Activated naive CD4-positive, alpha-beta T cell (primary cell): ENCODE measurements around the gene ANKRD13D.
A peak's percentile ranks its signal among the peaks of the same experiment; 100 is the strongest.

Experiments
- DNase-seq, 4 experiments: peaks; one replicate each; lab custom pipeline; 2025; lab: John Stamatoyannopoulos, UW

Gene ANKRD13D

DNA sequence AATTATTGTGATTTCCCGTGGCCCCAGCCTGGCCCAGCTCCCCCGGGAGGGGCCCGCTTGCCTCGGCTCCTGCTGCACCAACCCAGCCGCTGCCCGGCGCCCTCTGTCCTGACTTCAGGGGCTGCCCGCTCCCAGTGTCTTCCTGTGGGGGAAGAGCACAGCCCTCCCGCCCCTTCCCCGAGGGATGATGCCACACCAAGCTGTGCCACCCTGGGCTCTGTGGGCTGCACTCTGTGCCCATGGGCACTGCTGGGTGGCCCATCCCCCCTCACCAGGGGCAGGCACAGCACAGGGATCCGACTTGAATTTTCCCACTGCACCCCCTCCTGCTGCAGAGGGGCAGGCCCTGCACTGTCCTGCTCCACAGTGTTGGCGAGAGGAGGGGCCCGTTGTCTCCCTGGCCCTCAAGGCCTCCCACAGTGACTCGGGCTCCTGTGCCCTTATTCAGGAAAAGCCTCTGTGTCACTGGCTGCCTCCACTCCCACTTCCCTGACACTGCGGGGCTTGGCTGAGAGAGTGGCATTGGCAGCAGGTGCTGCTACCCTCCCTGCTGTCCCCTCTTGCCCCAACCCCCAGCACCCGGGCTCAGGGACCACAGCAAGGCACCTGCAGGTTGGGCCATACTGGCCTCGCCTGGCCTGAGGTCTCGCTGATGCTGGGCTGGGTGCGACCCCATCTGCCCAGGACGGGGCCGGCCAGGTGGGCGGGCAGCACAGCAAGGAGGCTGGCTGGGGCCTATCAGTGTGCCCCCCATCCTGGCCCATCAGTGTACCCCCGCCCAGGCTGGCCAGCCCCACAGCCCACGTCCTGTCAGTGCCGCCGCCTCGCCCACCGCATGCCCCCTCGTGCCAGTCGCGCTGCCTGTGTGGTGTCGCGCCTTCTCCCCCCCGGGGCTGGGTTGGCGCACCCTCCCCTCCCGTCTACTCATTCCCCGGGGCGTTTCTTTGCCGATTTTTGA, 3.3 kb upstream of the ANKRD13D start:
- no peak for DNase-seq

- no peak for DNase-seq
Observed at GRCh38 chr11:67286621-67287333, 2.3 kb upstream of the ANKRD13D start.

GRCh38 chr11:67287355-67288197, 1.5 kb upstream of the ANKRD13D start:
- DNase-seq, result no peak

DNA sequence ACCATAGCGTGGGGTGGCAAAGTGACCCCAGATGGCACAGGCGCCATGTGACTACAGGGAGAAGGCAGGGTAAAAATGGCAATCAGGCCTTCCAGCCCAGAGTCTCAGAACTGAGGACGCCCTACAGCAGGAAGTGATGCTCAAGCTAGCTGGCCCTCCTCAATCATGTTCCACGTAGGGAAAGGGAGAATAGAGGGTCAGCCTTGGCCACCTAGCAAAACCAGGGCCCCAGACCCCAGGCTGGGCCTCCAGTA, 978 bp upstream of the ANKRD13D start:
- DNase-seq, result no peak

GRCh38 chr11:67288452-67289225, 464 bp upstream of the ANKRD13D start:
- DNase-seq, result peak; percentile 60 to 89 (median 72)

DNA sequence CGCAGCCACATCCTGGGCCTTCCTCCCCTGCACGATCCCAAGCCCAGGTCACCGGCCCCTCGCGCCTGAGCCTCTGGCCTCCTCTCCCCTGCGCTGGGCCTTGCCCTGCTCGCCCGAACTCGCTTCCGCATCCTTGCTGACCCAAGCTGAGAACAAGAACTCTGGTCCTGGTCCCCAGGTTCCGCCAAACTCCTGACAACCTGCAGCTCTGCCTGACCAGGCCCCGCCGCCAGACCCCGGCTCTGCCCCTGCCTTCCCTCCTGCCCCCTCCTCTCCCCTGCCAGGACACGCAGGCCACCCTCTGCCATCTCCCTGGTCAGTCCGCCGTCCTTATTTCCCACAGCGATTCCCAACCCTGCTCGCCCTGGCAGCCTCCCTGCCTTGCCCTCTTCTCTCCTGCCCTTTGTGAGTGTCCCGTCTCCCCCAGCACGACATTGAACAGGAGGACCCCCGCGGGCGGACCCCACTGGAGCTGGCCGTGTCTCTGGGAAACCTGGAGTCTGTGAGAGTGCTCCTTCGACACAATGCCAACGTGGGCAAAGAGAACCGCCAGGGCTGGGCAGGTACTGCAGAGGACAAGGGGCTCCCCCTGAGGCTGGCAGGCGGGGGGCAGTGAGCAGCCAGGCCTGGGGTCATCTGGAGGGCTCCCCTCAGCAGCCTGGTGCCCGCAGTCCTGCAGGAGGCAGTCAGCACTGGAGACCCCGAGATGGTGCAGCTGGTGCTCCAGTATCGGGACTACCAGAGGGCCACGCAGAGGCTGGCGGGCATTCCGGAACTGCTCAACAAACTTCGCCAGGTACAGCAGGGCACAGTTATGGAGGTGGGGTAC, 762 bp downstream of the ANKRD13D start:
- no peak for DNase-seq

DNA sequence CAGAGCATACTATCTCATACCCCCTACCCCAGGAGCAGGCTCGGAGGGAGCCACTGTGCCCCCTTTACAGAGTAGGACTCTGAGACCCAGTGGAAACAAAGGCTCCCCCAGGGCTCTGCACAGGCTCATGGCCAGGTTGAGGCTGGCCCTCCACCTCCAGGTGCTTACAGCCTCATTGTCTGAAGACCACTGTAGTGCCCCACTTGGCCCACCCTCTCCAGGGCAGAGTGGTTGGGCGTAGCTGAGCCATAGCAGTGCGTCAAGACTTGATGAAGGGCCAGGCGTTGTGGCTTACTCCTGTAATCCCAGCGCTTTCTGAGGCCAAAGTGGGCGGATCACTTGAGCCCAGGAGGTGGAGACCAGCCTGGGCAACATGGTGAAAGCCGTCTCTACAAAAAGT, 1.7 kb downstream of the ANKRD13D start:
- DNase-seq, result no peak

DNA sequence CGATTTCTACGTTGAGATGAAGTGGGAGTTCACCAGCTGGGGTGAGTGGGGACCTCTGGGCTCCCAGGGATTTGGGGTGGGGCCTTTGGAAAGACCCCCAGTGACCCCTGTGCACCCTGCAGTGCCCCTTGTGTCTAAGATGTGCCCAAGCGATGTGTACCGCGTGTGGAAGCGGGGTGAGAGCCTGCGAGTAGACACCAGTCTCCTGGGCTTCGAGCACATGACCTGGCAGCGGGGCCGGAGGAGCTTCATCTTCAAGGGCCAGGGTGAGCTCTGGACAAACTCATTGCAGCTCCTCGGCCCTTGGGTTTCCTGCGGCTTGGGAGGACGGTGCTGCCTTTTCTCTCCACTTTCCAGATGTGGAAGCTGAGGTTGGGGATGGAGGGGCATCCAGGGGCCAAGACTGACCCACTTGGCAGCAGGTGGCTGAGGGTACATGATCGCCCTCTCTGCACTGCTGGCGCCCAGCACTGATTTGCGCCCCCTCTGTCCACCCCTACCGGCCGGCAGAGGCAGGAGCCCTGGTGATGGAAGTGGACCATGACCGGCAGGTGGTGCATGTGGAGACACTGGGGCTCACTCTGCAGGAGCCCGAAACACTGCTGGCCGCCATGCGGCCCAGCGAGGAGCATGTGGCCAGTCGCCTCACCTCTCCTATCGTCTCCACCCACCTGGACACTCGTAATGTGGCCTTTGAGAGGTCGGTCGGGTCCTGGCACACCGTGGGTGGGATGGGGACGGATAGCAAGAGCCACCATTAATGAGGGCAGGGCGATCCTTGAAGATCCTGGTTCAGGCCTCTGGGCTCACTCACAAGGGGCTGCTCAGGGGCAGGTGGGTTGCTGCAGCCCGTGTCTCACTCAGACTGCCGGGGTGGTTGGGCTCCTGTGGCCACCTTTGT, 2.6 kb downstream of the ANKRD13D start:
- DNase-seq, result no peak

GRCh38 chr11:67292671-67293070, 3.6 kb downstream of the ANKRD13D start:
- DNase-seq, result no peak

GRCh38 chr11:67293090-67293489, 4.0 kb downstream of the ANKRD13D start:
- DNase-seq, result no peak

DNA sequence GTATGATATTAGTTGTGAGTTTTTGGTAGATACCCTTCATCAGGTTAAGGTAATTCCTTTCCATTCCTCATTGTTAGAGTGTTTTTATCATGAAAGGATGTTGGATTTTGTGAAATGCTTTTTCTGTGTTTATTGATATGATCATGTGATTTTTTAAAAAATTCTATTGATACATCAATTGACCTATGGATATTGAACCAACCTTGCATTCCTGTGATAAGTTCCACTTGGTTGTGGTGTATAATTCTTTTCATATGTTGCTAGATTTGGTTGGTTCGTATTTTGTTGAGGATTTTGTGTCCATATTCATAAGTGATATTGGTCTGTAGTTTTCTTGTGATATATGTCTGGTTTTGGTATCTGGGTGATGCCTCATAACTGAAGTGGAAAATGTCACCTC, 6.7 kb downstream of the ANKRD13D start:
- DNase-seq, result no peak

DNA sequence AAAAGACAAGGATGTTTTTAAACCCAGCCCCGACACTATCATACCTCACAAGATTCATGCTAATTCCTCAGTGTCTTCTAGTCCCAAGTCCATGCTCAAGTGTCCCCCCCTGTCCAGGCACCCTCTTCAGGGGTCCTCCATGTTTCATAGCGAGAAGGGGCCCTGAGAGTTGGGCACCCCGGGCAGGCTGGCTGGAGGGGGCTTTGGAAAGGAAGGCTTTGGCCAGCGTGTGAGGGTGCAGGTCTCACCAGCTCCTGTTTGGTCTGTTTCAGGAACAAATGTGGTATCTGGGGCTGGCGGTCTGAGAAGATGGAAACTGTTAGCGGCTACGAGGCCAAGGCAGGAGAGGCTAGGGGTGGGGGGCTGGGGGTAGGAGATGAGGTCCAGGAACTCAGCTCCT, 9.7 kb downstream of the ANKRD13D start:
- no peak for DNase-seq

DNA sequence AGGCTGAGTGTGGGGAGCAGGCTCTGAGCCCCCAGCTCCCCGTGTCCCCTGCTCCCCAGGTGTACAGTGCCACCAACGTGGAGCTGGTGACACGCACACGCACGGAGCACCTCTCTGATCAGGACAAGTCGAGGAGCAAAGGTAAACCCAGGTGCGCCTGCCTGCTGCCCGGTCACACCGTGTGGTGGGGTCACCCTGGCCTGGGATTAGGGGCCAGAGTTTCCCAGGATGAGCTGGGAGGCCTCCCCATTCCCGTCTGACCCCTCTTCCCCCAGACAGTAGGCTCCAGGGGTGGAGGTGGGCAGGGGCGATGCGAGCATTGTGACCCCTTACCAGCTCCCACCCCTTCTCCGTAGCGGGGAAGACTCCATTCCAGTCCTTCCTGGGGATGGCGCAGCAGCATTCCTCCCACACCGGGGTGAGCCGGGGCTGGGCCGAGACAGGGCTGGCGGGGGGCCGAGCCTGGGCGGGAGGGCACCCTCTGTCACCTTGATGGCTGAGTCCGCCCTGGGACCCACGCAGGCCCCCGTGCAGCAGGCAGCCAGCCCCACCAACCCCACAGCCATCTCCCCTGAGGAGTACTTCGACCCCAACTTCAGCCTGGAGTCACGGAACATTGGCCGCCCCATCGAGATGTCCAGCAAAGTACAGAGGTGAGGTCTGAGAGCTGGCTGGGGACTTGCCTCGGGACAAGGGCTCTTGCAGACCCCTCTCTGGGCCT, 10.5 kb downstream of the ANKRD13D start:
- no peak for DNase-seq

DNA sequence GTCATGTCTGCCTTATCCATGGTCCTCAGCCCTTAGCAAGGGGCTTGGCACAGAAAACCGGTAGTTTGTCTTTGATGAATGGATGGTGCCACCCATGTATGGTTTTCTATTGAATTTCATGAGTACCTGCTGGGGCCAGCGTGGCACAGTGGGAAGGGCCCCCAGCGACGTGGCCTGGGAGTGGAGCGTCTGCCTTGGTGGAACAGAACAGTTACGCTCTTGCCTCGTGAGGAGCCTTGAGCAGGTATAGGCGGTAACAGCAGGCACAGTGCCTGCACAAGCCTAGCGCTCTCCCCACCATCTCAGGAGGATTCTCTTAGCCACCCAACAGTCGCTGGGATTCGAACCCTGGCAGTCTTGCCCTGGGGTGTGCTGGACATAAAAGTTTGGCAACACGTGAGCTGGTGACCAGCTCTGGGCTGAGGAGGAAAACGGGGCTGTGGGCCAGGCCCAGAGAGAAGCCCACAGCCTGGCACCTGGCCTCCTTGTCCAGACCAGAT, 11.2 kb downstream of the ANKRD13D start:
- no peak for DNase-seq

- no peak for DNase-seq
Observed at GRCh38 chr11:67300756-67301312, 11.7 kb downstream of the ANKRD13D start.

GRCh38 chr11:67301313-67301921, 12.3 kb downstream of the ANKRD13D start:
- DNase-seq, result no peak

- DNase-seq, result no peak
Observed at GRCh38 chr11:67301951-67302516, 12.9 kb downstream of the ANKRD13D start.
